HepG2 (cell line): ENCODE data around the gene MARCHF2. TPM values are rescaled to one million over a fixed set of nuclear protein-coding genes. Genes with fewer than 3 reads are reported as not detected.

Experiments used
- AKNA ChIP-seq: sonication (generic); formaldehyde crosslinking; IDR thresholded peaks from 2 replicates; pipeline ENCODE4 v1.4.0; 2020; ENCODE audit warnings: missing genetic modification reagents, borderline replicate concordance
- ATF7-NPFF ChIP-seq: sonication (generic); formaldehyde crosslinking; IDR thresholded peaks from 2 replicates; pipeline ENCODE4 v1.8.1; 2023; ENCODE audit warnings: mild to moderate bottlenecking, low read depth, missing genetic modification reagents, moderate library complexity
- DDIT3 ChIP-seq: sonication (generic); formaldehyde crosslinking; IDR thresholded peaks from 2 replicates; pipeline ENCODE4 v1.4.0; 2020; ENCODE audit warnings: mild to moderate bottlenecking, missing genetic modification reagents
- E2F1 ChIP-seq: sonication (generic); formaldehyde crosslinking; IDR thresholded peaks from 2 replicates; pipeline ENCODE4 v1.5.0; 2020; ENCODE audit warnings: missing genetic modification reagents
- EZH2 ChIP-seq: conservative IDR thresholded peaks from 2 replicates; pipeline ENCODE4 v1.6.1; 2012; ENCODE audit warnings: mild to moderate bottlenecking, low read depth, low read length, moderate library complexity
- GATA4 ChIP-seq: sonication (generic); IDR thresholded peaks from 2 replicates; pipeline ENCODE4 v1.6.1; 2016; ENCODE audit warnings: antibody characterized with exemption, low read depth, borderline replicate concordance
- JARID2 ChIP-seq: sonication (generic); formaldehyde crosslinking; IDR thresholded peaks from 2 replicates; pipeline ENCODE4 v1.8.1; 2023; ENCODE audit warnings: missing genetic modification reagents, inconsistent platforms; ENCODE audit not compliant: insufficient replicate concordance
- KDM6A ChIP-seq: IDR thresholded peaks from 2 replicates; pipeline ENCODE4 v1.6.1; 2016; ENCODE audit warnings: low read depth
- NRL ChIP-seq: sonication (generic); formaldehyde crosslinking; IDR thresholded peaks from 2 replicates; pipeline ENCODE4 v1.5.0; 2020; ENCODE audit warnings: missing genetic modification reagents, mild to moderate bottlenecking, moderate library complexity, borderline replicate concordance
- POLR2AphosphoS2 ChIP-seq: IDR thresholded peaks from 2 replicates; pipeline ENCODE4 v1.6.1; 2011; ENCODE audit warnings: low read depth, low read length, improper control_type of control experiment
- SALL1 ChIP-seq: sonication (generic); formaldehyde crosslinking; IDR thresholded peaks from 2 replicates; pipeline ENCODE4 v1.8.0; 2022; ENCODE audit warnings: mild to moderate bottlenecking, missing genetic modification reagents
- SATB2 ChIP-seq: sonication (generic); formaldehyde crosslinking; IDR thresholded peaks from 2 replicates; pipeline ENCODE4 v1.5.0; 2020; ENCODE audit warnings: missing genetic modification reagents
- TAF1 ChIP-seq: sonication (generic); formaldehyde crosslinking; IDR thresholded peaks from 2 replicates; pipeline ENCODE4 v1.4.0; 2020; ENCODE audit warnings: missing genetic modification reagents
- TCF7 ChIP-seq: sonication (generic); IDR thresholded peaks from 2 replicates; pipeline ENCODE4 v1.6.1; 2016; ENCODE audit warnings: antibody characterized with exemption, low read depth
- ZBTB20 ChIP-seq: sonication (generic); formaldehyde crosslinking; IDR thresholded peaks from 2 replicates; pipeline ENCODE4 v1.8.1; 2023; ENCODE audit warnings: missing genetic modification reagents, low read depth, mild to moderate bottlenecking, borderline replicate concordance
- ZC3H13 ChIP-seq: sonication (generic); formaldehyde crosslinking; IDR thresholded peaks from 2 replicates; pipeline ENCODE4 v1.8.1; 2023; ENCODE audit warnings: mild to moderate bottlenecking, missing genetic modification reagents, moderate library complexity
- ZNF234 ChIP-seq: sonication (generic); formaldehyde crosslinking; conservative IDR thresholded peaks from 2 replicates; pipeline ENCODE4 v1.5.1; 2020; ENCODE audit warnings: mild to moderate bottlenecking, missing genetic modification reagents
- ZNF275 ChIP-seq: sonication (generic); formaldehyde crosslinking; IDR thresholded peaks from 2 replicates; pipeline ENCODE4 v1.8.0; 2022; ENCODE audit warnings: missing genetic modification reagents, mild to moderate bottlenecking, inconsistent platforms, borderline replicate concordance
- ZNF616 ChIP-seq: sonication (generic); formaldehyde crosslinking; IDR thresholded peaks from 2 replicates; pipeline ENCODE4 v1.5.0; 2020; ENCODE audit warnings: low read depth, mild to moderate bottlenecking, missing genetic modification reagents
- ZNF749 ChIP-seq: sonication (generic); formaldehyde crosslinking; IDR thresholded peaks from 2 replicates; pipeline ENCODE4 v1.8.0; 2022; ENCODE audit warnings: mild to moderate bottlenecking, missing genetic modification reagents, moderate library complexity, borderline replicate concordance
- ZSCAN30 ChIP-seq: sonication (generic); formaldehyde crosslinking; IDR thresholded peaks from 2 replicates; pipeline ENCODE4 v1.5.0; 2020; ENCODE audit warnings: mild to moderate bottlenecking, missing genetic modification reagents
- polyA plus RNA-seq, 8 experiments: library from polyadenylated mRNA; depleted of rRNA in 3 of 8; stranded (reverse) in 7 of 8; unstranded in 1 of 8; fragments of >200 nt; fragmentation: Illumina TruSeq in 4 of 8; extraction: Trizol in 4 of 8; gene quantifications; 2 replicates each; pipeline versions ENCODE4 v1.2.1 to v1.2.3, GENCODE V29; 2011 to 2016; ENCODE audit warnings: low read depth in 4 of 8, missing spikeins in 1 of 8, mixed read lengths in 1 of 8; ENCODE audit not compliant: insufficient read depth in 1 of 8
- total RNA-seq, 5 experiments: library from RNA; depleted of rRNA; stranded (reverse); fragments of >200 nt; fragmentation: Illumina TruSeq; extraction: Trizol; gene quantifications; 2 replicates each; pipeline ENCODE4 v1.2.3, GENCODE V29; 2016; ENCODE audit warnings: low read depth in 1 of 5

The MARCHF2 gene
- total and polyA plus RNA-seq, 2 of the 13 experiments (the other 11 are each of a cell fraction or from before 2014, with no cell fraction given): 12.7 to 13.0 TPM

- TF ChIP-seq AKNA (CRISPR knock-in tag) (0 out of 2 replicates have a peak, but pooled peaks have one; percentile 60), SALL1 (CRISPR knock-in tag) (peak; percentile 49; the same call in 1 of the 2 replicates), ZNF616 (CRISPR knock-in tag) (0 out of 2 replicates have a peak, but pooled peaks have one; percentile 75), SATB2 (CRISPR knock-in tag) (peak; percentile 74; the same call in 1 of the 2 replicates), GATA4 (0 out of 2 replicates have a peak, but pooled peaks have one; percentile 48), ZBTB20 (no peak), TCF7 (no peak), ZSCAN30 (CRISPR knock-in tag) (0 out of 2 replicates have a peak, but pooled peaks have one; percentile 29), TAF1 (CRISPR knock-in tag) (peak; percentile 99), EZH2 (no peak), E2F1 (CRISPR knock-in tag) (peak; percentile 59; the same call in 1 of the 2 replicates), ZNF275 (CRISPR knock-in tag) (0 out of 2 replicates have a peak, but pooled peaks have one; percentile 68), KDM6A (CRISPR knock-in tag) (no peak), ZC3H13 (CRISPR knock-in tag) (peak; percentile 40; the same call in 1 of the 2 replicates), ZNF749 (CRISPR knock-in tag) (peak; percentile 40; the same call in 1 of the 2 replicates), JARID2 (no peak), ATF7-NPFF (no peak), NRL (CRISPR knock-in tag) (no peak), DDIT3 (CRISPR knock-in tag) (no peak), POLR2AphosphoS2 (no peak), ZNF234 (CRISPR knock-in tag) (peak; percentile 98)
These were observed 31.8 kb downstream of the MARCHF2 start, which contains the start of gene HNRNPM (continued) for GRCh38 chr19:8444677-8445487.
